GM19099 (cell line): ENCODE measurements around the gene GIGYF1.

Source experiments
- POLR2A ChIP-seq: IDR thresholded peaks from 3 replicates; pipeline ENCODE4 v1.6.1; 2011; ENCODE audit warnings: low read depth; ENCODE audit not compliant: insufficient read length; ENCODE audit errors: extremely low read depth

GIGYF1 gene

DNA sequence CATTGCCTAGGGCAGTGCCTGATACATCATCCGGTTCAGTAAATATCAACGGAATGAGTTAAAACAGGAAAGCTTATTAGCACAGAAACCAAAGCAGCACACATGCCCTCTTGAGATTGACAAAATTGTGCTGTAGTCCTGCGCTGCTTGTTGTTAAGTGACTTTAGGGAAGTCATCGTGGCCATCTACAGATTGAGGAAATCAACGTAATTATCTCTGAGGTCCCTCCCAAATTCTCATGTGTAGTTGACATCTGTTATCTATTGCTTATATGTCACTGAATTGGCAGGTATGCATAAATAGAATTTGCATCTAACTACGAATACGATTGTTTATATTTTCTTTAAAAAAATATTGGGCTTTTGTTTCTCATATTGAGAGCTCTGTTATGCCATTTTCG is 24.0 kb downstream of the GIGYF1 start:
- no peak for TF ChIP-seq POLR2A

DNA sequence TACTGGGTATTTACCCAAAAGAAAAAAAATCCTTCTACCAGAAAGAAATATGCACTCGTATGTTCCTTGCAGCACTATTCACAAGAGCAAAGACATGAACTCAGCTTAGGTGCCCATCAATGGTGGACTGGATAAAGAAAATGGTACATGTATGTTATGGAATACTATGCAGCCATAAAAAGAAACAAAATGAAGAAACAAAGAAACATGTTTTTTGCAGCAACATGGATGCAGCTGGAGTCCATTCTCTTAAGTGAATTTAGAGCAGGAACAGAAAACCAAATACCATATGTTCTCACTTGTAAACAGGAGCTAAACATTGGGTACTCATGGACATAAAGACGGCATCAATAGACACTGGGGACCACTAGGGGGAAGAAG is 26.0 kb downstream of the GIGYF1 start:
- no peak for TF ChIP-seq POLR2A

DNA sequence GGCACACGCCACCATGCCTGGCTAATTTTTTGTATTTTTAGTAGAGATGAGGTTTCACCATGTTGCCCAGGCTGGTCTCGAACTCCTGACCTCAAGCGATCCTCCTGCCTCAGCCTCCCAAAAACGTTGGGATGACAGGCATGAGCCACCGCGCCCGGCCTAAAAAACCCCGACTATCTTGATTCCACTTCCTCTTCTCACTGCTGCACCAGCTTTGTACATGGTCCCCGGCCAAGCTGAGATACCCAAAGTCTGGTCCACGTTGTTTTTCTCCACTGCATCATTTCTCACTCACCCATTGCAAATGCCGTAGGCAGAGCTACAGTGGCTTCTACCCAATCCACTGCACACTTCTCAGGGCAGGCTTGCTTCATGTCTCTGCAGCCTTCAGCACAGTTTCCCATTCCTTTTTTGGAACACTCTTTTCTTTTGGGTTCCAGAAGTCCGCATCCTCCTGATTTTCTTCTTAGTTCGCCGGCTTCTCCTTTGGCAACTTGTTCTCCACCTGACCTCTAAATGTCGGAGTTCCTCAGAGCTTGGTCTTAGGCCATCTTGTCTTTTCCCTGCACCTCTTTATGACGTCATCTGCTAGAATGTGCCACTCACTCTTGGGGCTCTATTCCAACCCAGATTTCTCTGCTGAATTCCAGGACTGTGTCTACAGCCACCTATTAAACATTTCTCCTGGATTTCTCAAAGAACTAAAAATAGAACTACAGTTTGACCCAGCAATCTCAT is 26.6 kb downstream of the GIGYF1 start:
- no peak for TF ChIP-seq POLR2A

DNA sequence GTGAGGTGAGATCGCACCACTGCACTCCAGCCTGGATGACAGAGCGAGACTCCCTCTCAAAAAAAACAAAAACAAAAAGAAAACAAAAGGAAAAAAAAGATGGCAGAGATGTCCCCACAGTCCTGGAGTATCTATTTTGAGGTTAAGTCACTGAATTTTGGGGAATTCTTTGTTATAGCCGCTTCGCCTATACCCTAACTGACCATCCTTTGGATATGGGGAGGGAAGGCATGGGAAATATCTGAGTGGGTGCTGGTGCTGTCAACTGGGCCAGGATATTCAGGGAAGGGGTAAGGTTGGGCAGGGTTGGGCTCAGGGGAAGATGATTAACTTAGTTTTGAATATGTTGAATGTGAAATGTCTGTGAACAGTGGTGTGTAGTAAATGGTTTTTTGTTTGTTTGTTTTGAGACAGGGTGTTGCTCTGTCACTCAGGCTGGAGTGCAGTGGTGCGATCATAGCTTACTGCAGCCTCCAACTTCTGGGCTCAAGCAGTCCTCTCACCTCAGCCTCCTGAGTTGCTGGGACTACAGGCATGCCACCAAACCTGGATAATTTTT is 28.8 kb downstream of the GIGYF1 start:
- no peak for TF ChIP-seq POLR2A

DNA sequence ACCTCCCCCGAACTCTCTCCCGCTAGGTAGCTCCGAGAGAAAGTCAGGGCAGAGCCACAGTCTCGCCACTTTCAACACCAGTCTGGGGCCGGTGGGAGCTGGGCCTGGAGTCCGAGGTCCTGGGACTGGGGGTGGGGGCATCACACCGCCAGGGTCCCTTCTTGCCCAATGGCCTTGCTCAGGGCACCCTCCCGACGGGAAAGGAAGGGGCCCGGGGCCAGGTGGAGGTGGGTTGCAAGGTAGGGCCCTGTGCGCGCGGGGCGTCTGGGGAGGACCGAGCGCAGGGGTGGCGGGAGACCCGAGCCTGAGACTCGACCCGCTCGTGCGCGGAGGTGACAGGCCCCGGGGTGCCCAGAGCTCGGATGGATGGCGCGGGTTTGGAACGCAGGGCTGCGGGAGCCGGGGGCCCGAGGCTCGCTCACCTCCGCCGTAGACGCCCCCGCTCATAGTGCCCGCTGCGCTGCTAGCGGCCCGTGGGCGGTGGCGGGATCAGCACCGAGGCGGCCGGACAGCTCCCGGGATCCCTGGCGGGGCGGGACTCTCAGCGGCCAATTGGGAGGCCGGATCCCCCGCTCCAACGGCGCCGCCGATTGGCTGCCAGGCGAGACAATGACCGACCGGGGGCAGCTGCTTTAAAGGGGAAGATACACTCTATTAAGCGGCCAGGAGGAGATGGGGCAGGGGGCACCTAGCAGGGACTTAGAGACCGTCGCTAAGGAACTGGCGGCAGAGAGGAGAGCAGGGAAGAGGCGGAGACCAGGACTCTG is 38.0 kb downstream of the GIGYF1 start, which contains the start of gene ACTL6B:
ACTL6B (minus strand) TSS at position 541 of the 767 bp plus-strand sequence; CDS start at position 447, 94 bp downstream.
- no peak for TF ChIP-seq POLR2A

DNA sequence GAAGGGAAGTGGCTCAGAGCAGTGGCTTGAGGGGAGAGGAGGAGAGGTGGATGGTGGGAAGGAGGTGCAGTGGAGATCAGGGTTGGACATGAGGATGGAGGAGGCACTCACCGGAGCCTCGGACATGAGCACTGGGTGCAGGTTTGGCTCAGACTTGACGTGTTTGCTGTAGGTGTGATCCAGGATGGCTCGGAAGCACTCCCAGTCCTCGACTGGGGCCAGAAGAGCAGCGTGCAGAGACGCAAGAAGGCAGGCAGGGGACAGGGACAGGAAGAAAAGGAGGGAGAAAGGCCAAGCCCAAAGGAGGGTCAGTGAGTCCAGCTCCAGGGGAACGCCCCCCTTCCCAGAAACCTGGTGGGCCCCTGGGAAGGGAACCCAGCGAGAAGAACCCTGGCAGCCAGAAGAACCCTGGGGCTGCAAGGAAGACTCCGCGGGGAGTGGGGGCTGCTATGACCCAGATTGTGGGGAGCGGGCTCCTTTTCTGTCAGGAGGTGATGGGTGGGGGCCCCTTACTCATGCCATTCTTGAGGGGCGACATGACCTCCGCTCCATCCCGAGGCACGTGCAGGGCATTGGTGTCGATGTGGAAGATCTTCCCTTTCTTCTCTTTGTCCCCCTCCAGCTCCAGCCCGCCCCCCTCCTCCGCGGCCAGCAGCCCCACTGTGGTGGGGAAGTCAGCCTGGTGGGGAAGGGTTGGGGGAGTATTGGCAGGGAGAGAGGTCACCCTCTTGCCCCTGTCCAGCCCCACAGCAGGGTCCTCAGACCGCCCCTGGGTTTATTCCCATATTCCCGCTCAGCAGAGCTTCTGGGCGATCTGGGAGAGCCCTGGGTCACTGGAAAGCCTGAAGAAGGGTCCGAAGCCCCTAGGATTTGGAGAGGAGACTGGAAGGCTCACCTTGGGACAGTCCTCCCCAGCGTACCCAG is 38.9 kb downstream of the GIGYF1 start:
- no peak for TF ChIP-seq POLR2A

DNA sequence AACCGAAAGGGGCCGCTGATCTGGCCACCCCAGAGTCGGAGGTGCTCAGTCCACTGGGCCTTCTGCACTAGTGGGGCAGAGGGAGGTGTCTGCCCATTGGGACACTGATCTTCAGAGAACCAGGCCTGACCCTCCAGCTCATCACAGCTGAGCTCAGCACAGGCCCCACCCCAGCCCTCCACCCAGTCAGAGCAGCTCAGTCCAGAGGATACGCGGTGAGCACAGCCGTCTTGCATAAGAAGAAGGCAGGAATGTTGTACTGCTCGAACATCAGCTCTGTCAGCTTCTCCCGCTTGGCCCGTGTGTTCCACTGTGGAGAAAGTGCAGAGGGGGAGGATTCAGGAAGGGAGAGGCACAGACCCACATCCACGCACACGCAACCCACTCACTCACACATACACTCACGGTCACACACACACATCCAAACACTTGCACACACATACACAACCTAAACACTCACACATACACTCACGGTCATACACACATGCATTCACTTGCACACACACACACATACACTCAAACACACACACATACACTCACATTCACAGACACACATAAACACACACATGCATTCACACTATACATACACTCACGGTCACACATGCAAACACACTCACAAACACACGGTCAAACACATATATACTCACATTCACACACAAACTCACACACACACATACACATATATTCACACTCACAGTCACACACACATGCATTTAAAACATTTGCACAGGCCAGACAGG is 44.1 kb downstream of the GIGYF1 start:
- TF ChIP-seq POLR2A, result no peak

DNA sequence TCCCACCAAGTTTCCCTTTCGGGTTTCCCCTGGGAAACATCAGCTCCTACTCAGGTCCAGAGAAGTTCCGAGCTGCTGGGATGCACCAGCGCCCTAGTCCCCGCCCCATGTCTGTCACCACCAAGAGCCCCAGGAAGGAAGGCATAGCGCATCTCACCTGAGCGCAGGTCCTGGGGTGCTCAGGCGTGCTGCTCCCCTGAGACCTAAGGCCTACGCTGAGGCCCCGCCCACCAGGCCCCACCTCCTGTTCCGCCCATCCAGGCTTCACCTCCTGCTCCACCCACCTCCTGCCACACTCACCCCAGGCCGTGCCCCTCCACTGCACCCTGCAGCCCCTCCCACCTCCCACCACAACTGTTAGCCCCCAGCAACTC is 51.5 kb downstream of the GIGYF1 start:
- no peak for TF ChIP-seq POLR2A

DNA sequence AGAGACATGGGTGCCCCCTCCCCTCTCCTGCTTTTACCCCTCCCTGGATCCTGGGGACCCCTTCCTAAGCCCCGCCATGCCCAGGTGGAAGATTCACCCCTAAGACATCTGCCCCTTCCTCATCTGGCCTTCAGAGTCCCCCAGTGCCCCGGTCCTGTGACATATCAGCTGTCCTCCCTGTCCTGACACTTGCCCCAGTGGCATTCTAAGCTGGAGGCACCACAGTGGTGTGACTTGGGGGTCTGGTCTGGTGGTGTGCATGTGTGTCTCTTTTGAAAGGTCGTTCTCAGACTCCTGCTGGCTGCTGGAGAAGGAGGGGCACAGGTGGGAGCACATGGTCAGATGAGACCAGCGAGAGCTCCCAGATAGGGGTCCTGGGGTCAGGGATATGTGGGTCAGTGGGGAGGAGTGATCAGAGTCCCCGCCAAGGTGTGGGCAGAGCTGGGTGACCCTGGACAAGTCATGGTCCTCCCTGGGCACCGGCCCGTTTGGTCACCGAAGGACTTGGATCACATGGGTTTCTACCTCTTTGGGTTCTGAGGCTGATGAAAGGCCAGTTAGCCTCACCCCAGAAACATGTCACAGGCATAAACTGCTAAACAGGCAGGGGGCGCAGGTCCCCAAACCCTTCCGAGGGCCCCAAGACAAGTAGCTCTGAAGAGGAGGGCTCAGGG is 52.1 kb downstream of the GIGYF1 start:
- no peak for TF ChIP-seq POLR2A

DNA sequence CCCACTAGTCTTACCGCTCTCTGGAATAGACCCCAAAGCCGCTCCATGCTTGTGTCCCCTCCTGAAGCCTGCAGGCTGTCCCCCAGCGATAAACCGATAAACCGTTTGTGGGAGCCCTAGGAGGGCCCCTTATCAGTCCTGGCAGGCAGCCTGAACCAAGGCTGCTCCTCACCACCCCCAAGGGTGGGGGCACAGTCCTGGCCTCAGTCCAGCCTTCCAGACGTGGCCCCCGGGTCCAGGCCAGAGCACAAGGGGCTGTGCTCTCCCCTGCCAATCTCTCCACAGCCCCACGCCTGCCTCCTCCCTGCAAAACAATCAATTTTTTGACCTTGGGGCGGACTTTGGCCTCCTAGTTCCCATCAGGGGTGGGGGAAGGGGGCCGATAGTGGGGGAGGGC is 52.6 kb downstream of the GIGYF1 start, which contains the start of gene TFR2:
TFR2 (minus strand) TSS at position 90 of the 397 bp plus-strand sequence; CDS start at position 47, 43 bp downstream.
- TF ChIP-seq POLR2A, result no peak

DNA sequence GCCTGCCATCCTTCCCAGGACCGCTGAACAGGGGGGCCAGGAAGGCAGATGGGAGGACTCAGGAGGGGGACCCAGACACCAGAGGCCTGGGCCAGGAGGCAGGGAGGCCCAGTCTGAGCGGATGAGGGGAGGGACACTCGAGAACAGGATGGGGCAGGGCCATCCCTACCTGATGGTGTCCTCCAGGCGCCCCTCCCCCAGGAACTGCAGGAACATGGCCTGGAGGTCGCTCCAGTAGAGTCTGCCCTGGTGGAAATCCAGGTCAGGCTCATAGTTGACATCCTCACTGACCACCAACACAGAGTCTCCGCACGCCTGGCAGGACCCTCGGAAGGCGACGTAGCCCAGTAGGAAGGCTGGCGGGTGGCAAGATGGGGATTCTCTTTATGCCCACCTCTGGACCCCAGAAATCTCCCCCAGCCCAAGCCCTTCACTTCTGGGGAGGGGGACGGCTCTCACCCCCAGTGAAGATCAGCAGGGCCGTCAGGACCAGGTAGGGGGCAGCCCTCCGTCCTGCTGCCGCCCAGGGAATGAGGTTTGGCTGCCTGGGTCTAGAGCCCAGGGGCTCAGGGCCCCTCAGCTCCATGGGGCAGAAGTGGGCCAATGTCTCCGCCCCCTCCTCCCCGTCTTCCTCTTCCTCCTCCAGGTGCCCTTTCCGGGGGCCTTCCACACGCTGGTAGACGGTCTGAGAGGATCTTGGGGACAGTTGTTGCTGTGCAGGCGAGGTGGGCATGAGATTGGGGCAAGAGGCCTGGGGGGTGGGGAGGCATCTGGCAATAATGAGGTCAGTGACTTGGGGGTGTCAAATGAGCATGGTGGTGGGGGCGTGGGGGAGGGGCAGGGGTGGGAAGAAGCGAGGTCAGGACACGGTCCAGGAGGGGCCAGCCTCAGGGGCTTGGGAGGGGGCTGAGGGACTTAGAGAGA is 53.3 kb downstream of the GIGYF1 start:
- TF ChIP-seq POLR2A, result no peak

DNA sequence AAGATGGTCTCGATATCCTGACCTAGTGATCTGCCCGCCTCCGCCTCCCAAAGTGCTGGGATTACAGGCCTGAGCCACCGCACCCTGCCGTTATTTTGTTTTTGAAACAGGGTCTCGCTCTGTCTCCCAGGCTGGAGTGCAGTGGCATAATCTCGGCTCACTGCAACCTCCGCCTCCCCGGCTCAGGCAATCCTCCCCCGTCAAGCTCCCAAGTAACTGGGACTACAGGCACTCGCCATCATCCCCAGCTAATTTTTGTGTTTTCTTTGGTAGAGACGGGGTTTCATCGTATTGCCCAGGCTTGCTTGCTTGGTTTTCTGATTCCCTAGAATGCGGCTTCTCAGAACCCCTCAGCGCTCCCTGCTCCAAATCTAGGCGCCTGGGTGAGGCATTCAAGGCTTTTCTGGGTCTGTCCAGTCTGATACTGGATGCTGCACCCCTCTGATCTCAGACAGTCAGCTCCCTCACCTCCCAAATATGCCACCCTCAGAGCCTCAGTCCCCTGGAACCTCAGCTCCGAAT is 54.0 kb downstream of the GIGYF1 start:
- TF ChIP-seq POLR2A, result no peak
